ENCODE data around the gene PRKG1. TPM values are rescaled to one million over a fixed set of nuclear protein-coding genes. Genes with fewer than 3 reads are reported as not detected.
A peak's percentile ranks its signal among the peaks of the same experiment; 100 is the strongest.

The PRKG1 gene
- total RNA-seq, 1 experiment from 2014 or later: 7.4 TPM

GRCh38 chr10:52146766-52147165, 1072.5 kb downstream of the PRKG1 start:
- Histone ChIP-seq H3K4me3 (ENCODE audit: low read length) (no peak overlapping the region), H3K36me3 (ENCODE audit: low read depth, low read length) (no peaks in the 10 kb centered on the region), H4K20me1 (ENCODE audit: low read length) (no peaks in the 10 kb centered on the region), H3K4me1 (ENCODE audit: insufficient read depth, low read length) (no peaks in the 10 kb centered on the region), H3K4me2 (ENCODE audit: low read length) (no peak overlapping the region), H3K27me3 (ENCODE audit: low read length) (no peaks in the 10 kb centered on the region), H3K9me2 (replicated peaks; ENCODE audit: low read length) (no peaks in the 10 kb centered on the region), H3K9me3 (ENCODE audit: low read length) (no peaks in the 10 kb centered on the region), H2AFZ (ENCODE audit: low read length) (no peak overlapping the region), H3K27ac (ENCODE audit: low read length) (no peak overlapping the region), H3F3A (ENCODE audit: low read length, unreplicated experiment) (no peaks in the 10 kb centered on the region), H3K79me2 (ENCODE audit: low read length) (no peaks in the 10 kb centered on the region), H3K9ac (ENCODE audit: low read length) (no peak overlapping the region)
- TF ChIP-seq, protein P1, sequence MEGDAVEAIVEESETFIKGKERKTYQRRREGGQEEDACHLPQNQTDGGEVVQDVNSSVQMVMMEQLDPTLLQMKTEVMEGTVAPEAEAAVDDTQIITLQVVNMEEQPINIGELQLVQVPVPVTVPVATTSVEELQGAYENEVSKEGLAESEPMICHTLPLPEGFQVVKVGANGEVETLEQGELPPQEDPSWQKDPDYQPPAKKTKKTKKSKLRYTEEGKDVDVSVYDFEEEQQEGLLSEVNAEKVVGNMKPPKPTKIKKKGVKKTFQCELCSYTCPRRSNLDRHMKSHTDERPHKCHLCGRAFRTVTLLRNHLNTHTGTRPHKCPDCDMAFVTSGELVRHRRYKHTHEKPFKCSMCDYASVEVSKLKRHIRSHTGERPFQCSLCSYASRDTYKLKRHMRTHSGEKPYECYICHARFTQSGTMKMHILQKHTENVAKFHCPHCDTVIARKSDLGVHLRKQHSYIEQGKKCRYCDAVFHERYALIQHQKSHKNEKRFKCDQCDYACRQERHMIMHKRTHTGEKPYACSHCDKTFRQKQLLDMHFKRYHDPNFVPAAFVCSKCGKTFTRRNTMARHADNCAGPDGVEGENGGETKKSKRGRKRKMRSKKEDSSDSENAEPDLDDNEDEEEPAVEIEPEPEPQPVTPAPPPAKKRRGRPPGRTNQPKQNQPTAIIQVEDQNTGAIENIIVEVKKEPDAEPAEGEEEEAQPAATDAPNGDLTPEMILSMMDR (conservative IDR thresholded peaks at IDR 0.05; ENCODE audit: low read depth, low read length): no peak
- TF ChIP-seq EZH2phosphoT487 (IDR thresholded peaks at IDR 0.05; ENCODE audit: borderline replicate concordance, low read length) (no peak), EZH2 (IDR thresholded peaks at IDR 0.05; ENCODE audit: low read length, unreplicated experiment) (no peak)
- ATAC-seq: no peak
- DNase-seq: no peak
- no TSS peak for BruUV-seq (replicated peaks)
- intact Hi-C loops (cut with micrococcal nuclease): no loop called here
- POLR2A ChIA-PET (ENCODE audit: unreplicated experiment): interaction anchor here (0.6 to 0.7 kb wide), 2 partner anchors 27 to 888 kb away, joined by 4 to 6 read pairs; no protein-coding TSS in a partner anchor
- CTCF ChIA-PET: no interaction called here

DNA sequence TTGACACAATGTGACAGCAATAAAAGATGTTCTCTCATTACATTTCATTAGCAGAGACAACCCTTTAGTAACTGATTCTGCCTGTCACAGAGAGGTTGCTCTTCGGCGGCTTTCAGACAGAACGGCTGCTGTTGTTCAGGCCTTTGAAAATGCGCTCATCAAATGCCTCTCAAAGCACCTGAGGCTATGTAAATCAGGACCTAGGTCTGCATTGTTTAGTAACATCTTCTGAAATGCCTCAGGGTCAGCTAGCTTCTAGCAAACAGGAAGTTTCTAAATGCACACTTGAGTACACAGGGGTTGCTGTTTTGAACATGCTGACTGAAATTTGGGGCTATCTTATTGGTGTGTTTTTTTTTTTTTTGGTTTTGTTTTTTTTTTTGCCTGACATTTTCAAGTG, 1096.5 kb downstream of the PRKG1 start:
- DNase-seq (no peak), ATAC-seq (no peak)
- no peak for TF ChIP-seq EZH2phosphoT487 (IDR thresholded peaks at IDR 0.05; ENCODE audit: borderline replicate concordance, low read length)
- TF ChIP-seq, protein P1 (conservative IDR thresholded peaks at IDR 0.05; ENCODE audit: low read depth, low read length): no peak
- TF ChIP-seq EZH2 (IDR thresholded peaks at IDR 0.05; ENCODE audit: low read length, unreplicated experiment): no peak
- H3K36me3 ChIP-seq (ENCODE audit: low read depth, low read length): no peaks in the 10 kb centered on the region
- POLR2A ChIA-PET (ENCODE audit: unreplicated experiment): no interaction called here
- intact Hi-C loops (cut with micrococcal nuclease): no loop called here
- no peaks in the 10 kb centered on the region for H3K9me3 ChIP-seq (ENCODE audit: low read length)
- H3K4me3 ChIP-seq (ENCODE audit: low read length): no peak overlapping the region
- no peak overlapping the region for H3K4me2 ChIP-seq (ENCODE audit: low read length)
- no peaks in the 10 kb centered on the region for H4K20me1 ChIP-seq (ENCODE audit: low read length)
- no TSS peak for BruUV-seq (replicated peaks)
- no peaks in the 10 kb centered on the region for H3K79me2 ChIP-seq (ENCODE audit: low read length)
- H3K9ac ChIP-seq (ENCODE audit: low read length): no peak overlapping the region
- no peak overlapping the region for H2AFZ ChIP-seq (ENCODE audit: low read length)
- no peaks in the 10 kb centered on the region for H3F3A ChIP-seq (ENCODE audit: low read length, unreplicated experiment)
- H3K9me2 ChIP-seq (replicated peaks; ENCODE audit: low read length): no peaks in the 10 kb centered on the region
- no peaks in the 10 kb centered on the region; the same call in 1 of the 2 replicates for H3K27me3 ChIP-seq (ENCODE audit: low read length)
- CTCF ChIA-PET: no interaction called here
- no peaks in the 10 kb centered on the region for H3K4me1 ChIP-seq (ENCODE audit: insufficient read depth, low read length)
- no peak overlapping the region for H3K27ac ChIP-seq (ENCODE audit: low read length)

GRCh38 chr10:52172581-52172980, 1098.3 kb downstream of the PRKG1 start:
- DNase-seq: peak; percentile 41
- no peak overlapping the region for H3K9ac ChIP-seq (ENCODE audit: low read length)
- no peak overlapping the region for H3K4me3 ChIP-seq (ENCODE audit: low read length)
- no peaks in the 10 kb centered on the region; the same call in 1 of the 2 replicates for H3K27me3 ChIP-seq (ENCODE audit: low read length)
- no peaks in the 10 kb centered on the region for H3K9me3 ChIP-seq (ENCODE audit: low read length)
- H3K79me2 ChIP-seq (ENCODE audit: low read length): no peaks in the 10 kb centered on the region
- CTCF ChIA-PET: no interaction called here
- intact Hi-C loops (cut with micrococcal nuclease): no loop called here
- TF ChIP-seq, protein P1 (conservative IDR thresholded peaks at IDR 0.05; ENCODE audit: low read depth, low read length): peak; percentile 43
- TF ChIP-seq EZH2 (IDR thresholded peaks at IDR 0.05; ENCODE audit: low read length, unreplicated experiment): no peak
- no peak for TF ChIP-seq EZH2phosphoT487 (IDR thresholded peaks at IDR 0.05; ENCODE audit: borderline replicate concordance, low read length)
- no peak overlapping the region for H3K4me2 ChIP-seq (ENCODE audit: low read length)
- H2AFZ ChIP-seq (ENCODE audit: low read length): no peak overlapping the region
- POLR2A ChIA-PET (ENCODE audit: unreplicated experiment): no interaction called here
- ATAC-seq: peak; percentile 79
- no peak overlapping the region for H3K27ac ChIP-seq (ENCODE audit: low read length)
- no peaks in the 10 kb centered on the region for H3F3A ChIP-seq (ENCODE audit: low read length, unreplicated experiment)
- no peaks in the 10 kb centered on the region for H3K4me1 ChIP-seq (ENCODE audit: insufficient read depth, low read length)
- H3K36me3 ChIP-seq (ENCODE audit: low read depth, low read length): no peaks in the 10 kb centered on the region
- BruUV-seq (replicated peaks): no TSS peak
- no peaks in the 10 kb centered on the region for H3K9me2 ChIP-seq (replicated peaks; ENCODE audit: low read length)
- H4K20me1 ChIP-seq (ENCODE audit: low read length): no peaks in the 10 kb centered on the region
